Keratinocyte (primary cell): ENCODE measurements around the gene ZBP1. TPM values are rescaled to one million over a fixed set of nuclear protein-coding genes. Genes with fewer than 3 reads are reported as not detected.

Experiments used
- DNase-seq: peaks from one replicate; pipeline ENCODE4 v3.0.0-alpha.2; 2011; ENCODE audit warnings: low read depth, missing footprints, low spot score
- FAIRE-seq: peaks from 2 replicates; lab custom pipeline; 2011; peaks lifted over from hg19 to GRCh38; lab: Jason Lieb, UNC
- H2AFZ ChIP-seq: 2 replicates; pipeline ENCODE4 v1.6.0; 2012; ENCODE audit warnings: low read length, control low read depth, inconsistent platforms; ENCODE audit not compliant: control insufficient read depth
- H3K27ac ChIP-seq: 2 replicates; pipeline ENCODE4 v1.5.1; 2011; ENCODE audit warnings: low read length; ENCODE audit not compliant: control insufficient read depth, insufficient read depth
- H3K27me3 ChIP-seq: 3 replicates; pipeline ENCODE4 v1.6.0; 2011; ENCODE audit warnings: low read length; ENCODE audit not compliant: control insufficient read depth, insufficient read depth; ENCODE audit errors: extremely low read depth
- H3K36me3 ChIP-seq, 2 experiments: 2 replicates in 1 of 2; 3 replicates in 1 of 2; pipeline ENCODE4 v1.5.1; 2011; ENCODE audit warnings: low read length in 2 of 2, mild to moderate bottlenecking in 1 of 2; ENCODE audit not compliant: control insufficient read depth in 2 of 2, insufficient read depth in 2 of 2; ENCODE audit errors: extremely low read depth in 1 of 2
- H3K4me1 ChIP-seq: 3 replicates; pipeline ENCODE4 v1.5.1; 2011; ENCODE audit warnings: low read length; ENCODE audit not compliant: control insufficient read depth, insufficient read depth; ENCODE audit errors: extremely low read depth
- H3K4me2 ChIP-seq: 3 replicates; pipeline ENCODE4 v1.6.0; 2011; ENCODE audit warnings: low read depth, low read length; ENCODE audit not compliant: control insufficient read depth, insufficient read depth; ENCODE audit errors: extremely low read depth
- H3K4me3 ChIP-seq, 3 experiments: fragments of 200-600 bp in 1 of 3; sonication (generic) in 1 of 3; 2 replicates in 2 of 3; 3 replicates in 1 of 3; pipeline ENCODE4 v1.5.1; 2011 to 2016; ENCODE audit warnings: low read length in 3 of 3, mild to moderate bottlenecking in 3 of 3, control low read depth in 2 of 3, inconsistent platforms in 1 of 3, low read depth in 1 of 3, mixed read lengths in 1 of 3, mixed run types in 1 of 3, moderate library complexity in 1 of 3; ENCODE audit not compliant: control insufficient read depth in 2 of 3, insufficient read depth in 2 of 3; ENCODE audit errors: extremely low read depth in 1 of 3
- H3K79me2 ChIP-seq: 2 replicates; pipeline ENCODE4 v1.6.0; 2012; ENCODE audit warnings: low read length; ENCODE audit not compliant: control insufficient read depth, insufficient read depth
- H3K9ac ChIP-seq: 3 replicates; pipeline ENCODE4 v1.6.0; 2011; ENCODE audit warnings: low read length; ENCODE audit not compliant: control insufficient read depth, insufficient read depth; ENCODE audit errors: extremely low read depth
- H3K9me1 ChIP-seq: 3 replicates; pipeline ENCODE4 v1.6.0; 2011; ENCODE audit warnings: low read length; ENCODE audit not compliant: control insufficient read depth, insufficient read depth; ENCODE audit errors: extremely low read depth
- H3K9me3 ChIP-seq: 2 replicates; pipeline ENCODE4 v1.5.1; 2012; ENCODE audit warnings: low read depth, low read length; ENCODE audit not compliant: control insufficient read depth
- H4K20me1 ChIP-seq: 3 replicates; pipeline ENCODE4 v1.6.0; 2011; ENCODE audit warnings: low read length; ENCODE audit not compliant: control insufficient read depth, insufficient read depth; ENCODE audit errors: extremely low read depth
- CTCF ChIP-seq, 3 experiments: IDR thresholded peaks in 1 of 3; conservative IDR thresholded peaks in 1 of 3; optimal IDR thresholded peaks in 1 of 3; 2 replicates in 2 of 3; 3 replicates in 1 of 3; pipeline versions ENCODE3 to v1.5.1; 2011; ENCODE audit warnings: low read length in 3 of 3, mild to moderate bottlenecking in 3 of 3, moderate library complexity in 2 of 3, control low read depth in 1 of 3, inconsistent platforms in 1 of 3; ENCODE audit not compliant: insufficient read depth in 2 of 3; ENCODE audit errors: extremely low read depth in 1 of 3
- EZH2 ChIP-seq: IDR thresholded peaks from one replicate; pipeline ENCODE4 v1.6.1; 2012; ENCODE audit warnings: inconsistent platforms, mild to moderate bottlenecking, low read length, moderate library complexity
- dilution Hi-C: fragments of 300-500 bp; cut with MboI; formaldehyde crosslinking; loops from one replicate; pipeline ENCODE4 v1.7.0; 2020; ENCODE audit warnings: low sequenced_read_pairs; ENCODE audit not compliant: extremely low pct_ligation_motif_present
- polyA plus RNA-seq, 5 experiments: library from polyadenylated mRNA; depleted of rRNA in 3 of 5; stranded (reverse) in 3 of 5; stranded (forward) in 1 of 5; unstranded in 1 of 5; fragments of >200 nt; gene quantifications; 1 replicate in 1 of 5; 2 replicates in 3 of 5; 3 replicates in 1 of 5; pipeline versions ENCODE4 v1.2.1 to v1.2.3, GENCODE V29; 2011 to 2012; ENCODE audit warnings: missing spikeins in 2 of 5, low read depth in 1 of 5, low replicate concordance in 1 of 5

Gene ZBP1
- polyA plus RNA-seq, 1 donor (not counting 4 experiments of a cell fraction or from before 2014, with no cell fraction given), result 0.08 TPM

GRCh38 chr20:57577679-57578475 is 42.3 kb downstream of the ZBP1 start:
- dilution Hi-C loops, result no loop called here
- H3K79me2 ChIP-seq, result no peaks in the 10 kb centered on the region

GRCh38 chr20:57576617-57577550 is 43.3 kb downstream of the ZBP1 start:
- H3K9me3 ChIP-seq, result no peaks in the 10 kb centered on the region
- H3K4me3 ChIP-seq, result no peak overlapping the region
- TF ChIP-seq EZH2 (no peak), CTCF (optimal IDR thresholded peaks at IDR 0.05 in 1 of 3, IDR thresholded peaks at IDR 0.05 in 1 of 3, conservative IDR thresholded peaks at IDR 0.05 in 1 of 3; ENCODE audit: extremely low read depth in 1 of 3, insufficient read depth in 2 of 3, low read length in 3 of 3) (no peak)
- no peaks in the 10 kb centered on the region for H3K4me1 ChIP-seq
- H4K20me1 ChIP-seq, result peaks cover 2% of the 10 kb centered on the region
- H3K4me2 ChIP-seq, result no peak overlapping the region
- dilution Hi-C loops, result no loop called here
- DNase-seq (no peak), FAIRE-seq (no peak)
- no peak overlapping the region for H3K9ac ChIP-seq
- H3K27ac ChIP-seq, result no peak overlapping the region
- H3K9me1 ChIP-seq, result no peaks in the 10 kb centered on the region
- no peaks in the 10 kb centered on the region for H3K79me2 ChIP-seq
- no peaks in the 10 kb centered on the region for H3K36me3 ChIP-seq
- no peak overlapping the region for H2AFZ ChIP-seq
- H3K27me3 ChIP-seq, result peaks cover 72% of the 10 kb centered on the region

More at GRCh38 chr20:57577679-57578475, 42.3 kb downstream of the ZBP1 start:
- Histone ChIP-seq H3K36me3 (no peaks in the 10 kb centered on the region), H3K9me3 (no peaks in the 10 kb centered on the region), H3K4me2 (no peak overlapping the region), H4K20me1 (peaks cover 2% of the 10 kb centered on the region), H3K4me3 (no peak overlapping the region), H3K9ac (no peak overlapping the region), H3K4me1 (no peaks in the 10 kb centered on the region), H2AFZ (no peak overlapping the region), H3K27ac (no peak overlapping the region), H3K9me1 (no peaks in the 10 kb centered on the region), H3K27me3 (peaks cover 77% of the 10 kb centered on the region)
- no peak for FAIRE-seq
- TF ChIP-seq EZH2 (no peak), CTCF (optimal IDR thresholded peaks at IDR 0.05 in 1 of 3, IDR thresholded peaks at IDR 0.05 in 1 of 3, conservative IDR thresholded peaks at IDR 0.05 in 1 of 3; ENCODE audit: extremely low read depth in 1 of 3, insufficient read depth in 2 of 3, low read length in 3 of 3) (no peak)
- no peak for DNase-seq
